GM18517 (cell line): ENCODE results near the gene TPRA1.
"Not testable (repeated sequence)": the region's sequence is repeated elsewhere in the genome, so short reads cannot be mapped to it uniquely, and the experiment has no call there.

Experiments used
- ATAC-seq: cut with Tn5 transposase; IDR thresholded peaks from one replicate; pipeline ENCODE4 v1.9.1; 2021; ENCODE audit warnings: mild to moderate bottlenecking, moderate library complexity; ENCODE audit not compliant: unreplicated experiment

Gene TPRA1

DNA sequence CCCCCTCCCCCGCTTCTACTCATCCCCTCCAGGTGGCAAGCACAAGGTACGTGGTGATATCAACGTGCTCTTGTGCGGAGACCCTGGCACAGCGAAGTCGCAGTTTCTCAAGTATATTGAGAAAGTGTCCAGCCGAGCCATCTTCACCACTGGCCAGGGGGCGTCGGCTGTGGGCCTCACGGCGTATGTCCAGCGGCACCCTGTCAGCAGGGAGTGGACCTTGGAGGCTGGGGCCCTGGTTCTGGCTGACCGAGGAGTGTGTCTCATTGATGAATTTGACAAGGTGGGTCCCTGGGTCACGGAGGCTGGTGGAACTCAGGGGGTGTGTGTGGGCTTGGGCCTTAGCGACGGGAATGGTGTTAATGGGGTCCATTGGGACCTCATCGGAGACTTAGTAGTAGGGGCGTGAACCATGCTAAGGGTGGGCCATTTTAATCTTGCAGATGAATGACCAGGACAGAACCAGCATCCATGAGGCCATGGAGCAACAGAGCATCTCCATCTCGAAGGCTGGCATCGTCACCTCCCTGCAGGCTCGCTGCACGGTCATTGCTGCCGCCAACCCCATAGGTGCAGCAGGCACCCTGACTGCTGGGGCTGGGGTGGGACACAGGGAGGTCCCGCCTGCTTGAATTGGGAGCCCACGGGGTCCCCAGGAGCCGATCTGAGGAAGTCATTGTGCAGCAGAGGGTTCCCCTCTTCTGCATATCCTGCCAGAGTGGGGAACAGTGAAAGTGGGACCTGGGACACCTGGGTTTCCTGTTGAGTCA, 26.5 kb upstream of the TPRA1 start:
- ATAC-seq = no peak

DNA sequence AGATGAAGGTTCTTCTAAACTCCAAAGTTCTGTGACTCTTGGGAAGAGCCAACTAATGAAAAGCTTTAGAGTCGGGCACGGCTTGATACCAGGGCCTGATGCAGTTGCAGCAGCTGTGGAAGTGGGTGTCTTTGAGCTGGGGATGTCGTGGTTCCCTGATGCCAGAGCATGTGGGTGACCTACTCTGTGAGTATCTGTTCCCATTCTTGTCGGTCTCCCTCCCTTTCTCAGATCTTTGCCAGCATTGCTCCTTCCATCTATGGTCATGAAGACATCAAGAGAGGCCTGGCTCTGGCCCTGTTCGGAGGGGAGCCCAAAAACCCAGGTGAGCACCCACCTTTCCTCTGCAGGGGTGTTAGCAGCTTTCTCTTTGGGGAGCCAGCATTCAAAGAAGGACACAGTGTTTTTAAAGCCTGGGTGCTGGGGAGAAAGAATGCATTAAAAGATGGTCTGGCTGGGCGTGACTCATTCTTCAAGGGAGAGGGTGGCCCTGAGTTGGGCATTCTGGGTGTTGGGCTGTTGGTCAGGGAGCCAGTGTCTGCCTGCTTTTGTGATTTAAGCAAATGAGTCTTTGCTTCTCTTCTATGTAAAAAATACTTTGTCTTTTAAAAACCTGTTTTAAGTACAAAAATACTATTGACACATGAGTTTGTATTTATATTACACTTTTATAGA, 25.2 kb upstream of the TPRA1 start:
- no peak for ATAC-seq

DNA sequence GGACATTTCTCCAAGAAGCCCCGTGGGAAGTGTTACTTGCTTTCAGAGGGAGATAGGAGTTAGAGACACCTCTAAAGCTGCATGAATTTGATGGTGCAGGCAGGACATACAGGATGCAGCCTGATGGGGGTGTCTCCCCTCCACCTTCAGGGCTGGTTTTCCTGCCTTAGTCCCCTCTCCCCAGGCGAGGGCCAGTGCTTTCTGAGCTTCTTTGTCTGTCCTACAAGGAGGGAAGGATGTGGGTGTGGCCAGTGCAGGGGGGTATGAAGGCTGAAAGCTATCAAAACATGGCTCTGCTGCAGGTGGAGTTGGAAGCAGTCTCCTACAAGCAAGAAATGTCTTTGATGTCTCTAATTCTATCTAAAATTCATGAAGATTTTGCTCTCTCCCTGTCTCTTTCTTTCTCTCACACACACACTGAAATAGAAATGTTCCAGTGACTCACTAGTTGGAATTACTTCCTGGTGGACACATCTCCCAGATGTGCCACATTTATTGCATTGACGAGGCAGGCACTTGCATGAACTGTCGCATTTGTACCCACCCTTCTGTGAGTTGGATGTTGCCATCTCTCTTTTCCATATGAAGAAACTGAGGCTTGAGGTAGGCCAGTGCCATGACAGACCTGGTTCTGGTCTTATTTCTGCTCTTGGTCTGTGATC, 24.5 kb upstream of the TPRA1 start:
- ATAC-seq = no peak

DNA sequence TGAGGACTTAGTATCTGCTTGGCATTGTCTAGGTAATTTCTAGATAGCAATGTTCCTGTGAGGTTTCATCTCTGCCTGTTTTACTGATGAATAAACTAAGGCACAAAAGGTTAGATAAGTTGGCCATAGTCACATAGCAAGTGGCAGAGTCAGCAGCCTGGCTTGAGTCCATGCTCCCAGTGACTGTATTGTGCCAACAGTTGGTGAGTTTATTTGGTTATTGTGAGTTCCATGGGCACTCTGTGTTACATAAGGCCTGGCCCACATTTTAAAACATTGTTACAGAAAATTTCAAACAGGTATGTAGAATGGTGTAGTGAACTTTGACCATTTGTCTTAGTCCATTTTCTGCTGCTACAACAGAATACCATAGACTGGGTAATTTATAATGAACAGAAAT, 22.9 kb upstream of the TPRA1 start:
- no peak for ATAC-seq

DNA sequence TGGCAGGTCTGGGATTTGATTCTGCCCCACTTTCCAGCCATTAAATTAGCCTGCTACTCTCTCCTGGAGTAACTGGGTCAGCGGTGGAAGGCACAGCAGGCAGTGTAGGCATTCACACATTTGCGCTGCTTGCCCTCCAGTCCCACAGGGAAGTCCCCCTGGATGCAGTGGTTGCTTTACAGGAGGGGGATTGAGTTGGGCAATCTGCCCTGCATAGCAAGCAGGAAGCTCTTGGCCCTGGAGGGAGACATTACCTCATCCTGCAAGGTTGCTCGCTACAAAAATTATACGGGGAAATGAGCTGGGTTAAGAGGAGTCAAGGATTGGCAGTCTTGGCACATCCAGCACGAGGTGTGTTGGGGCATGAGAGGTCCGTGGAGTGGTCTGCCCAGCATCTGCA, 22.4 kb upstream of the TPRA1 start:
- ATAC-seq = no peak

DNA sequence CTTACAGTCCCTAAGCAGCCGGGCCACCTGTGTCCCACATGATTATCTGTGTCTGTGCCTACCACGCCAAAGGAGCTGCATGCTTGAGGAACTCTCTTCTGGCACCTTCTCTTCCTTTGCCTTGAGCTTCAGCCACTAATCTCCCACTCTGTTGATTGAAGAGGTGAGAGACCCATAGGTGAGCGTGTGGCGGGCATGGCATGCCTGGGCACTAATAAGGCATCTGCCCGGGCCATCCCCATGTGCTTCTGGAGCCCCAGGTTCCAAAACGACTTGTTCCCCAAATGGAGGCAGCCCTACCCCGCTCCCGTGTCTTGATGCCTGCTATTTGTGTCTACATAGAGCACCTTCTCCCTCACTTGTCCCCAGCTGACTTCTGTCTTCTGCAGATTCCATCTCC, 20.7 kb upstream of the TPRA1 start:
- ATAC-seq = no peak

DNA sequence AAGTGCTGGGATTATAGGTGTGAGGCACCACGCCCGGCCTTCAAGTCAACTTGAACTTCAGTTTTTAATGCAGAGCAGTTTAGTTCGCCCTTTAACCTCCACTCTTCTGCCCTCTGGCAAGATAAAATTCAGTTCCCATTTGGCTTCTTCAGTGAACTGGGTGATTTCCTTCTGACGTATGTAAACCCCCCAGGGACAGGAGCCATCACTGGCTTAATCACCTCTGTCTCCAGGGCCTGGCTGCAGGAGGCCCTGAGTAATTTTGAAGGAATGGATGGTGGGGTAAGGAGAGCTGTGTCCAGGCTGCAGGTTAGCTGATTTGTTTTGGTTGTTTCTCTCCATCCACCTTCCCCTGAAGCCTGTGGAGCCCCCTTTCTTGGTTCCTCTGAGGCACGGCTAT, 19.6 kb upstream of the TPRA1 start:
- no peak for ATAC-seq

DNA sequence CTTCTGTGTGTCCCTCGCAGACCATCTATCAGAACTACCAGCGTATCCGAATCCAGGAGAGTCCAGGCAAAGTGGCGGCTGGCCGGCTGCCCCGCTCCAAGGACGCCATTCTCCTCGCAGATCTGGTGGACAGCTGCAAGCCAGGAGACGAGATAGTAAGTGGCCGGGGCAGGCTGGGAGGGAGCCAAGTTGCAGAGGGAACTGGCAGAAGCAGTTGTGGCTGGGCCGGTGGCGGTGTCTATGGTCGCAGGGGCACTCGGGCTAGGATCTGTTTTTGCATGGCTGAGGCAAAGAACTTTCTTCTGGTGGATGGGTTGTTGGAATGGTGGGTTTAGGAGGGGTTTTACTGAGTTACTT, 17.8 kb upstream of the TPRA1 start:
- no peak for ATAC-seq

DNA sequence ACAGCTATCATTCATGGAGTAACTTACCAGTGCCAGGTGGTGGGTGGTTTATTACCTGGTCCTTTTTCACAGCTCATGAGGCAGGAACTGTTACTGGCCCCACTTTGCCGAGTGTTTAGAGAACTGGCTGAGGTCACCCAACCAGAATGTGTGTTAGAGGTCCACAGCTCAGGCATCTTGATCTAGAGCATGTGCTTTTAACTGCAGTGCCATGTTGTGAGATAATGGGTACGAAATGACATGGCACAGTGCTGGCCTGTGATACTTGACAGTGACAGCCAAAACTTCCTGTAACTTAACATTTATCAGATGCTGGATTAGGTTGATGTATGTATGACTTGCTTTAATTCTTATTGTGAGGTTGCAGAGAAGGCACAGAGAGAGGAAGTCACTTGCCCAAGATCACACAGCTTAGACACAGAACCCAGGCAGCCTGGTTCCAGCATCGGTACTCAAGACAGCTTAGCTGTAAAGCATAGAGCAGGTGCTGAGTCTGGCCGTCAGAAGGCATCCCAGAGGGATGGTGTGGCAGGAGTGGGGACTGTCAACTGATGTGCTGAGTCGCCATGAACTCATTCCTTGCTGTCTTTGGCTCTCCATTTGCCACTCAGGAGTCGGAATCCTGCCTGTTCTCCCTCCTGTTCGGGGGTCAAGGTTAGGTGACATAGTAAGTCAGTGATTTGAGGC, 17.3 kb upstream of the TPRA1 start:
- ATAC-seq = no peak

DNA sequence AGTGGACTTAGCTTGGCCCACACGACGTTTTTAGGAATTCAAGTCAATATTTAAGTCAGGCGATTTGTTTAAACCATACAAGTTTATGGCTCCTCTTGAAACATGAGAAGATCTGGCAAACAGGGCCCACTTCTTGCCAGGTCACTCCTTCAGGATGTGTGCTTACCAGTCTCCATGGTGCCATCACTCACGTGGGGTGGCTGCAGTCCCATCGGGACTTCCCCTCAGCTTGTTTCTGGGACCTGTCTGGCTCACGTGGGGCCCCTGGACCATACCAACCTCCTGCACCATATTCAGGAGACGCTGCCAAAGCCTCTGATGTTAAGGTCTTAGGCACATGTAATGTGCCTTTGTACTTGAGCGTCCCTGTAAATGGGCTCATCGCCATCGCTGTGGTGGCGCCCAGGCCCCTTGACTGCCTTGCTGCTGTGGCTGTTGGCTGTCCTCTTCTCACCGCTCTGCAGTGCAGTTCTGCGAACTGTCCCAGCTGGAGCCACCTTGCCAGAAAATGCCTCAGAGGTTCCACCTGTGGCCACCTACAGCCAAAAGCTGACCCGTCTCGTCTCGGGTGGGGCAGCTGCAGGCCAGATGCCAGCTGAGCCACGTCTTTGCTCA, 16.6 kb upstream of the TPRA1 start:
- no peak for ATAC-seq

DNA sequence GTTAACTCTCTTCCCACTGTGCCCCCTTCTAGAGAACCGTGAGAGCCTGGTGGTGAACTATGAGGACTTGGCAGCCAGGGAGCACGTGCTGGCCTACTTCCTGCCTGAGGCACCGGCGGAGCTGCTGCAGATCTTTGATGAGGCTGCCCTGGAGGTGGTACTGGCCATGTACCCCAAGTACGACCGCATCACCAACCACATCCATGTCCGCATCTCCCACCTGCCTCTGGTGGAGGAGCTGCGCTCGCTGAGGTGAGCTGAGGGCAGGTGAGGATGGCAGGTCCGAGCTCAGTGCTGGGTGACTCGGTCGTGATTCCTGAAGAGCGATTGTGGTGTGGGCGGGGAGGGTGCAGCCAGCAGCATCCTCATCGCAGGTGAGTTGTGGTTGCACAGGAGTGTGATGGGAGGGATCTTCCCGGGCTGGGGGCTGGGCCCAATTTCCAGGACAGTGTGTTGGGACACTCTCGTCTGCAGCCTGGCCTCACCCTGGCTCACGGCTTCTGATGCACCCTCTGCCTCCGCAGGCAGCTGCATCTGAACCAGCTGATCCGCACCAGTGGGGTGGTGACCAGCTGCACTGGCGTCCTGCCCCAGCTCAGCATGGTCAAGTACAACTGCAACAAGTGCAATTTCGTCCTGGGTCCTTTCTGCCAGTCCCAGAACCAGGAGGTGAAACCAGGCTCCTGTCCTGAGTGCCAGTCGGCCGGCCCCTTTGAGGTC, 15.7 kb upstream of the TPRA1 start:
- no peak for ATAC-seq

DNA sequence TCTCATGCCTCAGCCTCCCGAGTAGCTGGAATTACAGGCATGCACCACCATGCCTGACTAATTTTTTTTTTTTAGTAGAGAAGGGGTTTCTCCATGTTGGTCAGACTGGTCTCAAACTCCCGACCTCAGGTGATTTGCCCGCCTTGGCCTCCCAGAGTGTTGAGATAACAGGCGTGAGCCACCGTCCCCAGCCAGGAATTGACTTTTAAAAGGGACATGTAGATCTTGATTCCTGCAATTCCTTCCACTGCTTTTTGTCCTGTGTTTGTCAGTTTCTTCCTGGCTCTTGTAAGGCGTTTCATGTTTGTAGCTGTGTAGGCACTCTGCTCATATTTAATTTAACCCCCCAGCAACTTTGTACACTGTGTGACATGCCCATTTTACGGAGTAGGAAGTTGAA, 15.0 kb upstream of the TPRA1 start:
- ATAC-seq = not testable (repeated sequence)

DNA sequence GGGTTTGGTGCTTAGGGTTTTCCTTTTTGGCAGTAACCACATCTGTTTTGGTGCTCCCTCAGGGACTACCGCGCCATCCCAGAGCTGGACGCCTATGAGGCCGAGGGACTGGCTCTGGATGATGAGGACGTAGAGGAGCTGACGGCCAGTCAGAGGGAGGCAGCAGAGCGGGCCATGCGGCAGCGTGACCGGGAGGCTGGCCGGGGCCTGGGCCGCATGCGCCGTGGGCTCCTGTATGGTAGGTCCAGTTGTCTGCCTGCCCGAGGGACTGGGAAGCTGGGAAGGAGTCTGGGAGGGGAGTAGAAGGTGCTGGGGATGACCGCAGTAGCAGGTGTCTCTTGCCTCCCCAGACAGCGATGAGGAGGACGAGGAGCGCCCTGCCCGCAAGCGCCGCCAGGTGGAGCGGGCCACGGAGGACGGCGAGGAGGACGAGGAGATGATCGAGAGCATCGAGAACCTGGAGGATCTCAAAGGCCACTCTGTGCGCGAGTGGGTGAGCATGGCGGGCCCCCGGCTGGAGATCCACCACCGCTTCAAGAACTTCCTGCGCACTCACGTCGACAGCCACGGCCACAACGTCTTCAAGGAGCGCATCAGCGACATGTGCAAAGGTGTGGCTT, 14.1 kb upstream of the TPRA1 start:
- no peak for ATAC-seq

DNA sequence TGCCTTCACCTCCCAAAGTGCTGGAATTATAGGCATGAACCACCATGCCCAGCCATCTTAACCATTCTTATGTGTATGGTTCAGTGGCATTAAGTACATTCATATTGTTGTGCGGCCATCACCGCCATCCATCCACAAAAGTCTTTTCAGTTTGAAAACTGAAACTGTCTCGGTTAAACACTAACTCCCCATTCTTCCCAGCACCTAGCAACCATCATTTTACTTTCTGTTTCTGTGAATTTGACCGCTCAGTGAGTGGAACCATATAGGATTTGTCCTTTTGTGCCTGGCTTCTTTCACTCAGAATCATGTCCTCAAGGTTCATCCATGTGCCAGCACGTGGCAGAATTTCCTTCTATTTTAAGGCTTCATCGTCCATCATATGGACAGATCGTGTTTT, 13.5 kb upstream of the TPRA1 start:
- no peak for ATAC-seq

DNA sequence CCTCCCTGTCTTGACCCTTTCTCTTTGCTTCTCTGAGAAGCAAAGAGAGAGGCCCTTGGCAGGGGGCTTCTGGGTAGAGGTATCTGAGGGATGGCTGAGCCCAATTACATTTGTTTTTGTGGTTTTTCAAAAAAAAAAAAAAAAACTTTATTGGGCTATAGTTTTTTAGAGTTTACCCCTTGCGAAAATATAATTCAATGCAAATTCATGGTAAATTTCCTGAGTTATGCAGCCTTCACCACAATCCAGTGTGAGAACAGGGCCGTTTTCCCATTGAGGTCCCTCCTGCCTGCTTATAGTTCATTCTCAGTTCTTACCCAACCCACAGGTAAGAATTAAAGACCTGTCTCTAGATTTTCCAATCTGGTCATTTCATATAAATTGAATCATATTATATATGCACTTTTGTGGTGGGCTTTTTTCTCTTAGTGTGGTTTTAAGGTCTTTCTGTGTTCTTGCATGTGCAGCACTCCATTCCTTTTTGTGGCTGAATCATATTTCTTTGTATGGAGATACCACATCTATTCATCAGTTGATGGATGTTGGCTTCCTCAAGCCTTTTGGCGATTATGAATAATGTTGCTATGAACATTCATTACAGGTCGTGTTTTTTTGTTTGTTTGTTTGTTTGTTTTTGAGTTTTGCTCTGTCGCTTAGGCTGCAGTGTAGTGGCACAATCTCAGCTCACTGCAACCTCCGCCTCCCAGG, 10.4 kb upstream of the TPRA1 start:
- ATAC-seq = no peak

DNA sequence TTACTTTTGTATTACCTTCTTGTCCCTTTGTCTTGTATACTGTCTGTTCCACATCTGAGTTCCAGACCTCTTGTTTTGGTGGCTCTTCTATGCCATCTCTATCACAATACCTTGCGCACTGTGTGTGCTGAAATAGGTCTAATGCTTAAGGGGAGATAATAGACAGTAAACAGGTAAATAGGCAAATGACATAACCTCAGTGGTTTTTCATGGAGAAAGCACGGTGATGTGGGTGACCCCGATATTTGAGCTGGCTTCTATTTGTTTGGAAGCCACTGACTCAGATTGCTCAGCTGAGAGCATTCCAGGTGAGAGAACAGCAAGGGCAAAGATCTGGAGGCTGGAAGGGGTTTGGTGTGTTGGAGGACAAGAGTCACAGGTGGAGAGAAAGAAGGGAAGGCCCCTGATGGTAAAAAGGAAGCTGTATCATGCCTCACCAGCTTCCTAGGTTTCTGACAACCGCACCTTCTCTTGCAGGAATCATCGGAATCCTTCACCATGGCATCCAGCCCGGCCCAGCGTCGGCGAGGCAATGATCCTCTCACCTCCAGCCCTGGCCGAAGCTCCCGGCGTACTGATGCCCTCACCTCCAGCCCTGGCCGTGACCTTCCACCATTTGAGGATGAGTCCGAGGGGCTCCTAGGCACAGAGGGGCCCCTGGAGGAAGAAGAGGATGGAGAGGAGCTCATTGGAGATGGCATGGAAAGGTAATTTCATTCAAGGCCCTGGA, 8.5 kb upstream of the TPRA1 start:
- no peak for ATAC-seq

DNA sequence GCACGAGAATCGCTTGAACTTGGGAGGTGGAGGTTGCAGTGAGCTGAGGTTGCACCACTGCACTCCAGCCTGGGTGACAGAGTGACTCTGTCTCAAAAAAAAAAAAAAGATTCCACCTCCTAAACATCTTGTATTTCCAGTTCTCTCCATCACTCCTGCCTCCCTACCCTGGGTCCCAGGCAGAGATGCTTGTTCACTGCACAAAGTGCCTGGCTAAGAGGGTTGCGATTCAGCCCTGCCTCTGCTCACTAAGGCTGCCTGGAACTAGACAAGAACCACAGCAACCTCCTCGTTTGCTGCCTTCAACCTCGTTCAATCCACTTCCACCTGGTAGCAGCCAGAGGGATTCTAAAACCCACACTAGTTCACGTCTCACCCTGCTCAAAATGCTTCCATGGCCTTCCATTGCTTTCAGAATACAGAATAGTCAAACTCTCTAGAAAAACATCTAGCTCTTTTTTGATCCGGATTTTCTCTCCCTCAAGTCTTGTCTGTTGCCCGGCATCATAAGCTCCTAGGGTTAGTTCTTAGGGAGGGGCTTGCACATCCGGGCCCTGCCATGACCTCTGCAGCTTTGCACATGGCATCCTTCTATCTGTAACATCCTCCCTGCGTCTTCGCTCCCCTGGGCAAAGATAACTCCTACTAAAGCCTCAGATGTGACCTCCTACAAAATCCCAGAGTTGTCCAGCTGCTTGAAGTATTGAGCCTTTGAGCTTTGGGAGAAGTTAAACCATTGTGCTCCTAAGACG, 6.7 kb upstream of the TPRA1 start:
- ATAC-seq = no peak

DNA sequence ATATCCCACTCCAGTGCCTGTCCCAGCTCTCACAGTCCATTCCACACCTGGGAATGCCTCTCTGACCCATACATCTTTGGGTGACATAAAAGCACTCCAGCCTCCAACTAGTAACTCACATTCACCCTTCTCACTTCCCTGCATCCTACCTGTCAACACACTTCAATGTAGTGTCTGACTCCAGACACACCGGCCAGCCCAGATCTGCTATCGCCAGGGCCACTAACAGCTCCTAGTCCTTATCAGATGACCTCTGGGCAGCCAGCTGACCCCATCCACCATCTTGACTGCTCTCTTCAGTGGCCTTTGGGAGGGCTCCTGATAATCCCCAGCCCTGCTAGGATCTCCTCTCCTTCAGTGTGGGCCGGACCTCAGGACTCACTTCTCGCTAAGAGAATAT, 4.8 kb upstream of the TPRA1 start:
- no peak for ATAC-seq
